AG10803 (cell line): ENCODE measurements around the gene RFPL3.

Experiments used
- DNase-seq: peaks from one replicate; pipeline ENCODE4 v3.0.0; 2010; ENCODE audit warnings: low read depth
- H3K4me3 ChIP-seq: 2 replicates; pipeline ENCODE4 v1.5.1; 2011; ENCODE audit warnings: mild to moderate bottlenecking, low read length, control low read depth
- CTCF ChIP-seq: conservative IDR thresholded peaks from 2 replicates; pipeline ENCODE4 v1.5.1; 2011; ENCODE audit warnings: mild to moderate bottlenecking, low read length, control low read depth, inconsistent platforms

The RFPL3 gene

GRCh38 chr22:32364210-32364609 lies 6.5 kb downstream of the RFPL3 start:
- H3K4me3 ChIP-seq, result no peak overlapping the region
- no peak for TF ChIP-seq CTCF
- DNase-seq, result no peak

GRCh38 chr22:32375678-32376450 lies 18.2 kb downstream of the RFPL3 start:
- TF ChIP-seq CTCF, result no peak
- no peak overlapping the region for H3K4me3 ChIP-seq

GRCh38 chr22:32376681-32377080 lies 19.0 kb downstream of the RFPL3 start:
- no peak for TF ChIP-seq CTCF
- DNase-seq, result no peak
- no peak overlapping the region for H3K4me3 ChIP-seq

More at GRCh38 chr22:32375678-32376450, 18.2 kb downstream of the RFPL3 start:
- DNase-seq, result no peak

- peak; percentile 3 for DNase-seq
- no peak overlapping the region for H3K4me3 ChIP-seq
- TF ChIP-seq CTCF, result peak; percentile 46
Observed at GRCh38 chr22:32378707-32379272, 21.1 kb downstream of the RFPL3 start.

- no peak overlapping the region for H3K4me3 ChIP-seq
- no peak for TF ChIP-seq CTCF
- DNase-seq, result no peak
Observed at GRCh38 chr22:32380991-32381390, 23.3 kb downstream of the RFPL3 start.

GRCh38 chr22:32385681-32386080 lies 28.0 kb downstream of the RFPL3 start:
- no peak for DNase-seq
- no peak for TF ChIP-seq CTCF

GRCh38 chr22:32389685-32390084 lies 32.0 kb downstream of the RFPL3 start:
- peak; percentile 39 for TF ChIP-seq CTCF
- no peak for DNase-seq
- H3K4me3 ChIP-seq, result no peak overlapping the region

More at GRCh38 chr22:32385681-32386080, 28.0 kb downstream of the RFPL3 start:
- no peak overlapping the region for H3K4me3 ChIP-seq
